AG04450 (cell line): Measurements from ENCODE around the gene SPEM1. TPM values are rescaled to one million over a fixed set of nuclear protein-coding genes. Genes with fewer than 3 reads are reported as not detected.

ENCODE experiments used
- CTCF ChIA-PET: fragments of 300-600, 350-600 bp; formaldehyde crosslinking; extraction: SDS; loops from one replicate; lab custom pipeline; 2022; ENCODE audit warnings: antibody characterized with exemption, inconsistent platforms; lab: Charles Lee
- POLR2A ChIA-PET: fragments of 350-600 bp; formaldehyde crosslinking; extraction: SDS; loops from one replicate; lab custom pipeline; 2021; ENCODE audit warnings: antibody characterized with exemption, inconsistent platforms; lab: Yijun Ruan, JAX
- DNase-seq: peaks from one replicate; pipeline ENCODE4 v3.0.0-alpha.2; 2011; ENCODE audit warnings: low read depth, low spot score
- H3K27ac ChIP-seq: one replicate; pipeline ENCODE4 v1.5.1; 2012; ENCODE audit warnings: low read depth, low read length, control low read depth
- H3K27me3 ChIP-seq: one replicate; pipeline ENCODE4 v1.6.0; 2012; ENCODE audit warnings: low read length; ENCODE audit not compliant: control insufficient read depth, insufficient read depth
- H3K4me3 ChIP-seq: 2 replicates; pipeline ENCODE4 v1.5.1; 2011; ENCODE audit warnings: mild to moderate bottlenecking, low read depth, low read length, control low read depth
- H3K9me3 ChIP-seq: 2 replicates; pipeline ENCODE4 v1.5.1; 2012; ENCODE audit warnings: low read length; ENCODE audit not compliant: control insufficient read depth, insufficient read depth
- CTCF ChIP-seq: IDR thresholded peaks from 2 replicates; pipeline ENCODE4 v1.5.1; 2011; ENCODE audit warnings: low read depth, low read length, control low read depth, inconsistent platforms
- polyA plus RNA-seq: library from polyadenylated mRNA; depleted of rRNA; stranded (reverse); fragments of >200 nt; gene quantifications from 2 replicates; pipeline ENCODE4 v1.2.3, GENCODE V29; 2011

Gene SPEM1
- polyA plus RNA-seq, 1 experiment: not detected

GRCh38 chr17:7437950-7438614 lies 18.0 kb downstream of the SPEM1 start:
- H3K9me3 ChIP-seq: peaks cover 6% of the 10 kb centered on the region; the same call in 1 of the 2 replicates
- H3K27me3 ChIP-seq: peaks cover 31% of the 10 kb centered on the region
- CTCF ChIA-PET: interaction anchor here (1.2 kb wide), 1 partner anchor 82 kb away, joined by 3 read pairs; no protein-coding TSS in a partner anchor
- TF ChIP-seq CTCF: no peak
- DNase-seq: no peak
- H3K27ac ChIP-seq: no peak overlapping the region
- POLR2A ChIA-PET: no interaction called here
- no peak overlapping the region for H3K4me3 ChIP-seq

DNA sequence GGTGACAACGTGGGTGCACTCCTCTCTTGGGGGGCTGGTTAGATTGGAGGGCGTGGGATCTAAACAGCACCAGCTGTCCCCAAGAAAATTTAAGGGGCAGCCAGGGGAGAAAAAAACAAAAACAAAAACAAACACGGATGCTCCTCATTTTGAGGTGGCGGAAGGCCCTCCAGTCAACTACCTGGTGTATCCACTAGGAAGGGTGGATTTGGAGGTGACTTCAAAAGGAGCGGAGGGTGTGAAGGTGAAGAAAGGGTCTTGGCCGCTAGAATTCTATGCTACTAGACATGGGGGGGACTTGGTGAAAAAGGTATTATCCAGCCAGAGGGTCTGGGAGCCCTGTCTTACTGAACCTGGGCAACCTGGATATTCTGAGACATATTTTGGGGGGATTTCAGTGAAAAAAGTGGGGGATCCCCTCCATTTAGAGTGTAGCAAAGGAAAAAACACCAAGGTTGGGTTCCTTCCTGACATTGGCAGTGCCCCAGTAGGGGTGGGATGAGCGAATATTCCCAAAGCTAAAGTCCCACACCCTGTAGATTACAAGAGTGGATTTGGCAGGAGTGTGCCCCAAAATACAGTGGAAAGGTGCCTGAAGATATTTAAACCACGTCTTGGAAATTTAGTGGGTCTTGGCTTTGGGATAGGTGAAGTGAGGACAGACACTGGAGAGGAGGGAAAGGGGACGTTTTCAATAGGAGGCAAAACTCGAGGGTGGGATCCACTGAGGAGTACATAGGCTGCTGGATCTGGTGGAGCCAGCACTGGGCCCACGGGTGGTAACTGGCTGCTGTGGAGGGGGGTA lies 18.7 kb downstream of the SPEM1 start:
- TF ChIP-seq CTCF: no peak
- no peak overlapping the region for H3K4me3 ChIP-seq
- ChIA-PET CTCF (interaction anchor here (1.2 kb wide), 1 partner anchor 83 kb away, joined by 3 read pairs; no protein-coding TSS in a partner anchor), POLR2A (interaction anchor here (0.5 kb wide), 1 partner anchor 45 kb away, joined by 3 read pairs; no protein-coding TSS in a partner anchor)
- H3K9me3 ChIP-seq: peaks cover 6% of the 10 kb centered on the region; the same call in 1 of the 2 replicates
- peaks cover 31% of the 10 kb centered on the region for H3K27me3 ChIP-seq
- no peak overlapping the region for H3K27ac ChIP-seq
- no peak for DNase-seq

DNA sequence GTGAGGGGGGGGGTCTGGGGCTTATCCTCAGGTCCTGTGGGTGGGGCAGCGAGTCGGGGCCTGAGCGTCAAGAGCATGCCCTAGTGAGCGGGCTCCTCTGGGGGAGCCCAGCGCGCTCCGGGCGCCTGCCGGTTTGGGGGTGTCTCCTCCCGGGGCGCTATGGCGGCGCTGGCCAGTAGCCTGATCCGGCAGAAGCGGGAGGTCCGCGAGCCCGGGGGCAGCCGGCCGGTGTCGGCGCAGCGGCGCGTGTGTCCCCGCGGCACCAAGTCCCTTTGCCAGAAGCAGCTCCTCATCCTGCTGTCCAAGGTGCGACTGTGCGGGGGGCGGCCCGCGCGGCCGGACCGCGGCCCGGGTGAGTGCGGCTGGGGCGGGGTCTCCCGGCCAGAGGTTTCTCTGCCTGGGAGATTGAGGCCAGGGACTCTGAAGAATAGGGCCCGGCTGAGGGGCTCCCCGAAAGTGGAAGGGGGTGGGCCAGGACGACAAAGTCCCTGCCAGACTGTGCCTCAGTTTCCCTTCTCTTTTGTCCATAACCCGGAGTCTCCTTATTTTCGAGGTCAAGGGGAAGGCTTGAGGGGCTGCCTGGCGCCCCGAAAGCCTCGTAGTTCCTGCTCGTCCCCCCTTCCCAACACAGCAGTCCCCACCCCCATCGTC lies 19.5 kb downstream of the SPEM1 start, which contains the start of gene FGF11:
Gene FGF11 (plus strand): TSS at position 51 of the 651 bp plus-strand sequence. CDS start 109 bp downstream, at position 160.
- no peak for TF ChIP-seq CTCF
- CTCF ChIA-PET: no interaction called here
- Histone ChIP-seq H3K27me3 (peaks cover 31% of the 10 kb centered on the region), H3K9me3 (peaks cover 6% of the 10 kb centered on the region; the same call in 1 of the 2 replicates), H3K4me3 (peak within 1 kb of the TSS; percentile 56), H3K27ac (no peak within 1 kb of the TSS)
- POLR2A ChIA-PET: interaction anchor here (0.5 to 0.8 kb wide), 2 partner anchors 44 kb away, joined by 3 to 4 read pairs; partner anchors contain the start of gene POLR2A
- DNase-seq: no peak

GRCh38 chr17:7440113-7440833 lies 20.1 kb downstream of the SPEM1 start:
- Histone ChIP-seq H3K27me3 (peaks cover 31% of the 10 kb centered on the region), H3K27ac (no peak overlapping the region), H3K9me3 (peaks cover 6% of the 10 kb centered on the region; the same call in 1 of the 2 replicates), H3K4me3 (peak overlapping the region; percentile 56)
- ChIA-PET POLR2A (interaction anchor here (0.8 kb wide), 1 partner anchor 44 kb away, joined by 4 read pairs; the partner anchor contains the start of gene POLR2A), CTCF (interaction anchor here (0.6 kb wide), 1 partner anchor 8 kb away, joined by 3 read pairs; no protein-coding TSS in a partner anchor)
- no peak for TF ChIP-seq CTCF
- no peak for DNase-seq
